GM23338 (cell line): ENCODE measurements around the gene REM2. TPM values are rescaled to one million over a fixed set of nuclear protein-coding genes. Genes with fewer than 3 reads are reported as not detected.

Experiments
- ATAC-seq: fragments of 200-7000 bp; cut with Tn5 transposase; 3 replicates; pipeline ENCODE4 v1.9.1; 2020
- DNase-seq: peaks from one replicate; pipeline ENCODE4 v3.0.0-alpha.2; 2015; ENCODE audit warnings: low spot score
- H2AFZ ChIP-seq: fragments of 200-600 bp; sonication (generic); 2 replicates; pipeline ENCODE4 v1.8.0; 2016; ENCODE audit warnings: antibody characterized with exemption, mild to moderate bottlenecking, moderate library complexity
- H3F3A ChIP-seq: fragments of 200-600 bp; sonication (generic); replicated peaks from 2 replicates; pipeline ENCODE4 v1.8.0; 2017; ENCODE audit warnings: antibody characterized with exemption, mixed run types, low read depth
- H3K27ac ChIP-seq: fragments of 200-600 bp; sonication (generic); 2 replicates; pipeline ENCODE4 v1.6.1; 2016; ENCODE audit warnings: low read depth
- H3K27me3 ChIP-seq: fragments of 200-600 bp; sonication (generic); 2 replicates; pipeline ENCODE4 v1.8.0; 2016; ENCODE audit warnings: mild to moderate bottlenecking, mixed run types, moderate library complexity; ENCODE audit not compliant: insufficient read depth
- H3K36me3 ChIP-seq: fragments of 200-600 bp; sonication (generic); 2 replicates; pipeline ENCODE4 v1.8.0; 2016; ENCODE audit warnings: mild to moderate bottlenecking; ENCODE audit not compliant: insufficient read depth
- H3K4me1 ChIP-seq: fragments of 200-600 bp; sonication (generic); 2 replicates; pipeline ENCODE4 v1.8.0; 2016; ENCODE audit warnings: mild to moderate bottlenecking, moderate library complexity; ENCODE audit not compliant: insufficient read depth
- H3K4me2 ChIP-seq: fragments of 200-600 bp; sonication (generic); 2 replicates; pipeline ENCODE4 v1.7.1; 2017; ENCODE audit warnings: mixed run types
- H3K4me3 ChIP-seq: fragments of 200-600 bp; sonication (generic); 2 replicates; pipeline ENCODE4 v1.6.1; 2016; ENCODE audit warnings: mixed run types
- H3K79me2 ChIP-seq: fragments of 200-600 bp; sonication (generic); replicated peaks from 2 replicates; pipeline ENCODE4 v1.8.0; 2017; ENCODE audit warnings: mild to moderate bottlenecking; ENCODE audit not compliant: insufficient read depth
- H3K9me2 ChIP-seq: fragments of 200-600 bp; sonication (generic); 2 replicates; pipeline ENCODE4 v1.8.0; 2017; ENCODE audit not compliant: insufficient read depth
- H4K20me1 ChIP-seq: fragments of 200-600 bp; sonication (generic); replicated peaks from 2 replicates; pipeline ENCODE4 v1.8.0; 2017; ENCODE audit warnings: mild to moderate bottlenecking; ENCODE audit not compliant: insufficient read depth
- H3K27ac Mint-ChIP-seq: 2 replicates; pipeline ENCODE4 v1.8.0; 2020; ENCODE audit warnings: inconsistent platforms, mild to moderate bottlenecking, moderate library complexity, mixed read lengths
- H3K27me3 Mint-ChIP-seq: 3 replicates; pipeline ENCODE4 v1.8.0; 2022; ENCODE audit warnings: low read depth, mild to moderate bottlenecking, moderate library complexity, mixed read lengths, inconsistent platforms; ENCODE audit not compliant: insufficient read depth, poor library complexity
- H3K36me3 Mint-ChIP-seq: 3 replicates; pipeline ENCODE4 v1.8.0; 2021; ENCODE audit warnings: low read depth, mild to moderate bottlenecking, inconsistent platforms, moderate library complexity, mixed read lengths
- H3K4me1 Mint-ChIP-seq: 3 replicates; pipeline ENCODE4 v1.8.0; 2020; ENCODE audit warnings: mild to moderate bottlenecking, inconsistent platforms, mixed read lengths
- H3K4me3 Mint-ChIP-seq: 3 replicates; pipeline ENCODE4 v1.8.0; 2021; ENCODE audit warnings: moderate library complexity, mild to moderate bottlenecking, inconsistent platforms, mixed read lengths
- H3K9me3 Mint-ChIP-seq: 3 replicates; pipeline ENCODE4 v1.8.0; 2020; ENCODE audit warnings: moderate library complexity, mild to moderate bottlenecking, inconsistent platforms, mixed read lengths
- CREB1 ChIP-seq: fragments of 250-450 bp; sonication (Bioruptor Pico); IDR thresholded peaks from 2 replicates; pipeline ENCODE4 v1.5.0; 2020; ENCODE audit warnings: low read depth, mild to moderate bottlenecking, moderate library complexity
- EZH2 ChIP-seq: fragments of 200-600 bp; sonication (generic); IDR thresholded peaks from one replicate; pipeline ENCODE4 v1.8.0; 2017; ENCODE audit warnings: antibody characterized with exemption, mild to moderate bottlenecking, low read depth; ENCODE audit not compliant: unreplicated experiment
- EZH2phosphoT487 ChIP-seq: fragments of 200-600 bp; sonication (generic); IDR thresholded peaks from one replicate; pipeline ENCODE4 v1.8.1; 2018; ENCODE audit warnings: antibody characterized with exemption; ENCODE audit not compliant: unreplicated experiment
- JUNB ChIP-seq: IDR thresholded peaks from one replicate; pipeline ENCODE4 v1.6.1; 2016; ENCODE audit warnings: antibody characterized with exemption; ENCODE audit not compliant: unreplicated experiment
- POLR2AphosphoS5 ChIP-seq: IDR thresholded peaks from 2 replicates; pipeline ENCODE4 v1.6.1; 2016; ENCODE audit warnings: antibody characterized with exemption, low read depth
- STAT1 ChIP-seq: IDR thresholded peaks from one replicate; pipeline ENCODE4 v1.6.1; 2016; ENCODE audit warnings: antibody characterized with exemption; ENCODE audit not compliant: unreplicated experiment
- ZNF114 ChIP-seq: fragments of 250-450 bp; sonication (Bioruptor Pico); IDR thresholded peaks from 2 replicates; pipeline ENCODE4 v1.5.0; 2020; ENCODE audit warnings: mild to moderate bottlenecking, moderate library complexity
- ZNF331 ChIP-seq: fragments of 250-450 bp; sonication (Bioruptor Pico); IDR thresholded peaks from 2 replicates; pipeline ENCODE4 v1.5.0; 2020; ENCODE audit warnings: low read depth, mild to moderate bottlenecking, moderate library complexity
- polyA plus RNA-seq: library from polyadenylated mRNA; unstranded; fragments of >200 nt; fragmentation: Nextera tagmentation; extraction: Ambion mirVana; gene quantifications from 2 replicates; pipeline ENCODE4 v1.2.1, GENCODE V29; 2016
- total RNA-seq: library from RNA; depleted of rRNA; stranded (reverse); fragments of >200 nt; shearing (Covaris generic); gene quantifications from 2 replicates; pipeline ENCODE4 v1.2.3, GENCODE V29; 2014
- TF ChIP-seq, protein P1 (sequence below), 2 experiments: fragments of 200-600 bp in 1 of 2; sonication (generic) in 1 of 2; conservative IDR thresholded peaks; 2 replicates each; pipeline versions ENCODE4 v1.5.1 to v1.6.1; 2016 to 2017; ENCODE audit warnings: antibody characterized with exemption in 2 of 2, low read depth in 2 of 2, mild to moderate bottlenecking in 2 of 2, moderate library complexity in 1 of 2

Gene REM2
- total and polyA plus RNA-seq, 2 experiments from 2014 or later: 0.31 to 2.9 TPM

DNA sequence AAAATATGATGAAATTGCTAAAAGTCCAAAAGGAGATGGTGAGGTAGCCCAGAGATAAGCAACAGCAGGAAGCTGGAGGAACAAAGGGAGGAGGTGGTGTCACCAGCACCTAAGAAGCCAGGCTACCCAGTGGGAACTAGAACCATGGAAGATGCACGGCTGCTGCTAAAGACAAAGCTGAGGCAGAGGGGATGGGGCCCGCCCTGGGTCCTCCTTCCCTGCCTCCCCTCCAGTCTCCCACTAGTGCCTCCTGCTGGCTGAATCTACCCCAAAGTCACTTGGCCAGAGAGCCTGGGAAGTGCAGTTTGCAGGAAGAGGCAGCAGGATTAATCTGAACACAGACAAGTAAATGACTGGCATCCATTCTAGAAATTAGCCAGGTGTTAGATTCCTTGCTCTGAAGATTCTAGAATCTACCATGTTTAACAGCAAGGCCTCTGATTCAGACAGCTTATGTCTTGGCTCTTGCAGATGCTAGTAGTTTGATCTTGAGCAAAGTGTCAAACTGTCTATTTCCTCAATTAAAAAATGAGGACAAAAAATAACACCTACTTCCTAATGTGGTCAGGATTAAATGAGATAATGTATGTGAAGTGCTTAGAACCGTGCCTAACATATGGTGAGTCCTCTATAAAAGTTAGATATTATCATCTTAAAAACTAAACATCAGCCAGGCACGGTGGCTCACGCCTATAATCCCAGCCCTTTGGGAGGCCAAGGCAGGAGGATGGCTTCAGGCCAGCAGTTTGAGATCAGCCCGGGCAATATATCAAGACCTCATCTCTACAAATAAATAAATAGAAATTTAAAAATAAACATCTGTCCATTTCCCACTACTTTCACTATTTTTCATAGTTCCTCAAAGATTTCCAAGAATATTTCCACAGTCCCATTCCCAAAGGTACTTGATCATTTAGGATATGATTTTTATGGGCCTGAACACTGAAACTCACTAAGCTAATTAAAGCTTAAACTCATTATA, 17.3 kb upstream of the REM2 start:
- TF ChIP-seq ZNF114 (CRISPR knock-in tag) (no peak), JUNB (no peak), ZNF331 (CRISPR knock-in tag) (no peak), STAT1 (no peak), CREB1 (no peak), POLR2AphosphoS5 (no peak), EZH2 (no peak)
- TF ChIP-seq, protein P1, sequence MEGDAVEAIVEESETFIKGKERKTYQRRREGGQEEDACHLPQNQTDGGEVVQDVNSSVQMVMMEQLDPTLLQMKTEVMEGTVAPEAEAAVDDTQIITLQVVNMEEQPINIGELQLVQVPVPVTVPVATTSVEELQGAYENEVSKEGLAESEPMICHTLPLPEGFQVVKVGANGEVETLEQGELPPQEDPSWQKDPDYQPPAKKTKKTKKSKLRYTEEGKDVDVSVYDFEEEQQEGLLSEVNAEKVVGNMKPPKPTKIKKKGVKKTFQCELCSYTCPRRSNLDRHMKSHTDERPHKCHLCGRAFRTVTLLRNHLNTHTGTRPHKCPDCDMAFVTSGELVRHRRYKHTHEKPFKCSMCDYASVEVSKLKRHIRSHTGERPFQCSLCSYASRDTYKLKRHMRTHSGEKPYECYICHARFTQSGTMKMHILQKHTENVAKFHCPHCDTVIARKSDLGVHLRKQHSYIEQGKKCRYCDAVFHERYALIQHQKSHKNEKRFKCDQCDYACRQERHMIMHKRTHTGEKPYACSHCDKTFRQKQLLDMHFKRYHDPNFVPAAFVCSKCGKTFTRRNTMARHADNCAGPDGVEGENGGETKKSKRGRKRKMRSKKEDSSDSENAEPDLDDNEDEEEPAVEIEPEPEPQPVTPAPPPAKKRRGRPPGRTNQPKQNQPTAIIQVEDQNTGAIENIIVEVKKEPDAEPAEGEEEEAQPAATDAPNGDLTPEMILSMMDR (conservative IDR thresholded peaks at IDR 0.05; ENCODE audit: low read depth in 2 of 2): peak; percentile 82 to 86
- DNase-seq: peak; percentile 82
- Histone ChIP-seq H3K27ac (no peak overlapping the region), H2AFZ (peak overlapping the region; percentile 54; the same call in 1 of the 2 replicates), H3K4me2 (no peak overlapping the region), H3K79me2 (no peaks in the 10 kb centered on the region), H4K20me1 (no peaks in the 10 kb centered on the region), H3K9me2 (no peaks in the 10 kb centered on the region), H3K36me3 (no peaks in the 10 kb centered on the region), H3K4me1 (peaks cover 12% of the 10 kb centered on the region; the same call in 1 of the 2 replicates), H3K4me3 (no peak overlapping the region), H3F3A (peaks cover 4% of the 10 kb centered on the region; the same call in 1 of the 2 replicates), H3K27me3 (no peaks in the 10 kb centered on the region)
- Mint-ChIP-seq H3K9me3 (no peaks in the 10 kb centered on the region; the same call in 2 of the 3 replicates), H3K4me3 (no peak overlapping the region; the same call in 2 of the 3 replicates), H3K27me3 (peaks cover 6% of the 10 kb centered on the region), H3K36me3 (no peaks in the 10 kb centered on the region), H3K4me1 (peaks cover 5% of the 10 kb centered on the region), H3K27ac (no peak overlapping the region)
- ATAC-seq: peak; percentile 95

DNA sequence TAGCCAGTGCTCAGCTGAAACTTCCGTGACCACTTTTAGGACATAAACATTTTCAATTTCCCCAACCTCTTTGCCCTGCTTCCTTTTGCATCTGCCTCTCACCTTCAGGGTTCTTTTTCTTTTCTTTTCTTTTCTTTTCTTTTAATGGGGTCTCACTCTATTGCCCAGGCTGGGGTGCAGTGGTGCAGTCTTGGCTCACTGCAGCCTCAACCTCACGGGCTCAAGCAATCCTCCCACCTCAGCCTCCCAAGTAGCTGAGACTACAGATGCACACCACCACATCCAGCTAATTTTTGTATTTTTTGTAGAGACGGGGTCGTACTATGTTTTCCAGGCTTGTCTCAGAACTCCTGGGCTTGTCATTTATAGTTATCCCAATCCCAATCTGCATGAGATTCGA, 16.1 kb upstream of the REM2 start:
- no peak for DNase-seq
- Mint-ChIP-seq H3K36me3 (no peaks in the 10 kb centered on the region), H3K4me3 (no peak overlapping the region), H3K27ac (no peak overlapping the region), H3K4me1 (peaks cover 8% of the 10 kb centered on the region), H3K27me3 (peaks cover 8% of the 10 kb centered on the region), H3K9me3 (no peaks in the 10 kb centered on the region; the same call in 2 of the 3 replicates)
- H3K4me2 ChIP-seq: no peak overlapping the region
- H3K36me3 ChIP-seq: no peaks in the 10 kb centered on the region
- H3F3A ChIP-seq: peaks cover 7% of the 10 kb centered on the region; the same call in 1 of the 2 replicates
- H3K27me3 ChIP-seq: no peaks in the 10 kb centered on the region
- no peaks in the 10 kb centered on the region for H4K20me1 ChIP-seq
- H3K79me2 ChIP-seq: no peaks in the 10 kb centered on the region
- no peaks in the 10 kb centered on the region for H3K9me2 ChIP-seq
- TF ChIP-seq CREB1 (no peak), JUNB (no peak), EZH2phosphoT487 (no peak), ZNF114 (CRISPR knock-in tag) (no peak), POLR2AphosphoS5 (no peak)
- H3K4me1 ChIP-seq: peaks cover 14% of the 10 kb centered on the region; the same call in 1 of the 2 replicates
- H3K4me3 ChIP-seq: no peak overlapping the region
- H3K27ac ChIP-seq: no peak overlapping the region
- H2AFZ ChIP-seq: no peak overlapping the region
- no peak for ATAC-seq
